GM13976 (cell line): Measurements from ENCODE around the gene RAB34.
"Not testable (repeated sequence)": the region's sequence is repeated elsewhere in the genome, so short reads cannot be mapped to it uniquely, and the experiment has no call there.

Source experiments
- DNase-seq: peaks from one replicate; pipeline ENCODE4 v3.0.0; 2012; ENCODE audit warnings: low spot score
- in situ Hi-C: fragments of 300-500 bp; cut with MboI; formaldehyde crosslinking; loops from one replicate; pipeline ENCODE4 v1.12.0; 2022; ENCODE audit warnings: low sequenced_read_pairs, mixed read lengths, inconsistent platforms; ENCODE audit not compliant: unreplicated experiment
- TF ChIP-seq, protein P1 (sequence below): IDR thresholded peaks from 2 replicates; pipeline ENCODE4 v1.5.1; 2012; ENCODE audit warnings: borderline replicate concordance, mild to moderate bottlenecking; ENCODE audit not compliant: insufficient read depth; ENCODE audit errors: extremely low read depth, missing control alignments, control extremely low read depth

Gene RAB34

DNA sequence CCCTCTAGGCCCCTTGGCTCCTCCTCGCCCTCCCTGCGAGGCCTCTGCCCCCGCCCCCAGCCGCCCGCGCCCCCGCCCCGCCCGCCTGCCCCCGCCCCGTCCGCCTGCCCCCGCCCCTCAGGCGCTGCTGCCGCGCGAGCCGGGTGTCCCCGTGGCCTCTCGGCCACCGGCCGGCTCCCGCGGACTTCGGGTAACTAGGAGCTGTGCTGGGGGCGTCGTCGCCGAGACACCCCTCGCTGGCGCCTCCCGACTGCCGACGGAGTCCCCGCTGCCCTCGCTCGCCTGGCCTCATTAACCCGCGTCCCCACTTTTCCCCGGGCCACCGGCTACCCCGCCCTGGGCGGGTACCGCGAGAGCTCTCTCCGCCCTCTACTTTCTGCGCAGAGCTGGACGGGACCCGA lies 8.6 kb upstream of the RAB34 start, which contains the start of gene TLCD1:
TLCD1 (minus strand) TSS at position 8 of the 401 bp plus-strand sequence. CDS start 136 bp downstream, outside the sequence.
- TF ChIP-seq, protein P1, sequence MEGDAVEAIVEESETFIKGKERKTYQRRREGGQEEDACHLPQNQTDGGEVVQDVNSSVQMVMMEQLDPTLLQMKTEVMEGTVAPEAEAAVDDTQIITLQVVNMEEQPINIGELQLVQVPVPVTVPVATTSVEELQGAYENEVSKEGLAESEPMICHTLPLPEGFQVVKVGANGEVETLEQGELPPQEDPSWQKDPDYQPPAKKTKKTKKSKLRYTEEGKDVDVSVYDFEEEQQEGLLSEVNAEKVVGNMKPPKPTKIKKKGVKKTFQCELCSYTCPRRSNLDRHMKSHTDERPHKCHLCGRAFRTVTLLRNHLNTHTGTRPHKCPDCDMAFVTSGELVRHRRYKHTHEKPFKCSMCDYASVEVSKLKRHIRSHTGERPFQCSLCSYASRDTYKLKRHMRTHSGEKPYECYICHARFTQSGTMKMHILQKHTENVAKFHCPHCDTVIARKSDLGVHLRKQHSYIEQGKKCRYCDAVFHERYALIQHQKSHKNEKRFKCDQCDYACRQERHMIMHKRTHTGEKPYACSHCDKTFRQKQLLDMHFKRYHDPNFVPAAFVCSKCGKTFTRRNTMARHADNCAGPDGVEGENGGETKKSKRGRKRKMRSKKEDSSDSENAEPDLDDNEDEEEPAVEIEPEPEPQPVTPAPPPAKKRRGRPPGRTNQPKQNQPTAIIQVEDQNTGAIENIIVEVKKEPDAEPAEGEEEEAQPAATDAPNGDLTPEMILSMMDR = no peak
- DNase-seq = peak; percentile 86
- in situ Hi-C loops = loop anchor here (25.0 kb wide), 1 partner anchor 386 kb away; no protein-coding TSS in a partner anchor

DNA sequence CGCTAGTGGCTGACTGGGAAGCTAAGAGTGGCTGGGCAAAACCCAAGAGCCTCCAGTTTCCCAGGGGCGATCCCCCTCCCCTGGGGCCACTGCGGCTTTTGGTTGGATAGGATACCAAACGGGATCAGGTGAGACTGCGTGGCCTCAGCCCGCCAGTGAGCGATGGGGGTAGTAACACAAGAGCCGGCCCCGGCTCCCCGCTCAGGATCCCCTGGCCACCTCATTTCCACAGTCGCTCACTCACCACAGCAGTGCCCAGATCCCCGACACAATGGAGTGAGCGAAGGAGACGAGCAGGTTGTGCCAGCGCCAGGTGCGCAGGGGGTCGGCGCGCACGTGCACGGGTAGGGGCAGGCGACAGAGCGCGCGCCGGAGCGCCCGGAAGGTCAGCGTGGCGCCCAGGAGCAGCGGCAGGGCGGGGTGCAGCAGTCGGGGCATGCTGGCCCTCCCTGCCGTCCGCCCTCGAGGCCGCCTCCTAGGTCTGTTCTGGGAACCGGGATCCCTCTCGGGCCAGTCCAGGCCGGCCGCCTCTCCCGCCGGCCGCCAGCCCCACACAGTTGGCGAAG lies 8.1 kb upstream of the RAB34 start:
- in situ Hi-C loops = loop anchor here (25.0 kb wide), 1 partner anchor 387 kb away; no protein-coding TSS in a partner anchor
- no peak for DNase-seq
- TF ChIP-seq, protein P1 = no peak

DNA sequence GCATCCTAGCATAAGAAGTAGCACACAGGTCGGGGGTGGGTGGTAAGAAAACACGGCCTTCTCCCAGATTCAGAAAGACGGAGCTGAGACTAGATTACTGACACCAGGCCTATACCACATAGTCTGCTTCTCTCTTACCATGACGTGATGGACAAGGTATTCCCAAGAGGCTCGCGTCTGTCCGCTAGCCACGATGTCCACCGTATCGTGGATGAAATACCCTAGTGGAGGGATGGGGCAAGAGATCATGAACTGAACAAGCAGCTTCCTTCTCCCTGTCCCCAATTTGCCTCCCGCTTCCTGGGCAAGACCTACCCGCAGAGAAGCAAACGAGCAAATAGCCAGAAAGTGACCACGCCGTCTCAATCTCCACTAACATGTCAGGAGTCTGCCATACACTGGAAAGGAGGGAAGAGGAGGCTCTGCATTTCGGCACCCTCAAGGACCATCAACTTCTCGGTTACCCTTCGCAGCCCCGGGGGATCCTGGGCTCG lies 7.5 kb upstream of the RAB34 start:
- no peak for DNase-seq
- TF ChIP-seq, protein P1 = peak; percentile 3
- in situ Hi-C loops = loop anchor here (25.0 kb wide), 1 partner anchor 387 kb away; no protein-coding TSS in a partner anchor

DNA sequence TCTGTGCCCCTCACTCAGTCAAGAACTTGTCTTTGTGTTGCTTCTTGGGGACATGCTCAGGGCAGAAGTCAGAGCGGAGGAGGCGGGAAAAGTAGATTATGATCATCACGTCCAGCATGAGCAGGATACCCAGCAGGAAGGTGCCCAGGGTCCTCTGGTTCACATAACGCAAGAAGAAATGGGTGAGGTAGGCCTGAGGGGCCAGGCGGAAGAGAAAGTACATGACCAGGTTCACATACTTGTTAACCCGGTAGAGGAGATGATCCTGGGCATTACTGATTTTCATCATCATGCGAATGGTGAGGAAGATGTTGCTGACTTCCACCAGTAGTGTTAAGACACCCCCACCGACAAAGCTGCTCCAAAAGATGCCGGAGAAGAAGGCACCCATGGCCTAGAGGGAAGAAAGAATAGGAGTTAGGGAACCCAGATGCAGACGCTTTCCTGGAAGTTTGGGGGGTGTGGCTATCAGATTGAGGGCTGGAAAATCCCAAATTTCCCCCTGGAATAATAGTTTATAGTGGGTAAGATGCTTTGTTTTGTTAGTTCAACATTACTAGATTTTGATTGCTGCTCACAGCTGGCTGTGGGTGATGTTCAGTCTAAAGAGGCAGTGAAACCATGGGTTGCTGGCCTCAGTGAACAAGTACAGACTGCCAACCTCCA lies 7.0 kb upstream of the RAB34 start:
- DNase-seq = no peak
- in situ Hi-C loops = loop anchor here (25.0 kb wide), 1 partner anchor 388 kb away; no protein-coding TSS in a partner anchor
- TF ChIP-seq, protein P1 = no peak

DNA sequence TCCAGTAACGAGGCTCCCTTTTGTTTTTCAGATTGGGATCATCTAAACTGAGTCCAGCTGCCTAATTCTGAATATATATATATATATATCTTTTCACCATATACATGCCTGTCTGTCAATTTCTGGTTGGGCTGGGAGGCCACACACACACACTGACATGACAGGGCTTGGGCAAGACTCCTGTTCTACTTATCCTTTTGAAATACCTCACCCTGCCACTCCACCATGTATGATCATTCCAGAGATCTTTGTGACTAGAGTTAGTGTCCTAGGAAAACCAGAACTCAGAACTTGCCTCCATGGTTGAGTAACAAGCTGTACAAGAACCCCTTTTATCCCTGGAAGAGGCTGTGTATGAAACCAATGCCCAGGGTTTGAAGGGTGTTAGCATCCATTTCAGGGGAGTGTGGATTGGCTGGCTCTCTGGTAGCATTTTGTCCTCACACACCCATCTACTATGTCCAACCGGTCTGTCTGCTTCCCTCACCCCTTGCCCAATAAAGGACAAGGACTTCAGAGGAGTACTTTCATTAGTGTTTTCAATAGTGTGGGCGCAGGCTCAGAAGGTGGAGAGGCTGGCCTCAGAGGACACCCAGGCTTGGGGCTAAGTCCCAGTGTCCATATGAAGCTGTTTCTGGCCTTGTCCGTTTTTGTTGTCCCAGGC lies 6.3 kb upstream of the RAB34 start:
- in situ Hi-C loops, DNase-seq: not testable (repeated sequence)

DNA sequence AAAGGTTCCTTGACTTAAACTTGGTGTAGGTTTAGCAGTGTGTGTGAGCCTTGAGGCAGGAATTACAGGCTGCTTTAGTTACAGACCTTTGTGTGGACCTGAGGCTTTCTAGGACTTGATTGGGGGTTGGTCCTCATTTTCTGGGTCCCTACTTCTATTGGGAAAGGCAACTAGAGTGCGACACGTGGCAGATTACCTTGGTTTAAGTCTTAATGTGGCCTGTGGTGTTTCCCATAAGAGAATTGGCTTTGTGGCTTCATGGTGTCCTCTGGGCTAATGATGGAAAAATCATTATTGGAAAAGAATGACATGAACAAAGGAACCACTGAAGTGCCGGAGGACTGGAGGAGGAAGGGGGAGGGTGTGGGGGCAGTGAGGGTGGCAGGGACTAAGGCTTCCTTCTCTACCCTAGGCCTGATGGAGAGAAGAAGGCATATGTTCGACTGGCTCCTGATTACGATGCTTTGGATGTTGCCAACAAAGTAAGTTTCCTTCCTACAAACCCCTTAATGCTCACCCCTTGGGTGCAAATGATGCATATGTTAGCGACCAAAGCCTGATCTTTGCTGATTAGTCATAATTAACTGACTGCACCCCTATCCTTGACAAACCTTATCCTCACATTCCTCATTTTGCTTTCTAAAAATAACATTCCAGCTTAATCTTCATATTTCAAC lies 5.6 kb upstream of the RAB34 start:
- no peak for DNase-seq
- in situ Hi-C loops = no loop called here
- TF ChIP-seq, protein P1 = no peak
